WTC11 (cell line): ENCODE data around the gene MAN1B1. TPM values are rescaled to one million over a fixed set of nuclear protein-coding genes. Genes with fewer than 3 reads are reported as not detected.

Experiments used
- ATAC-seq: fragments of 200-7000 bp; cut with Tn5 transposase; 2 replicates; pipeline ENCODE4 v1.10.0; 2021; ENCODE audit warnings: mild to moderate bottlenecking, moderate library complexity
- CTCF ChIA-PET: fragments of 300-600 bp; sonication (Branson Sonifier 250); formaldehyde crosslinking; loops from one replicate; lab custom pipeline; 2021; ENCODE audit warnings: antibody characterized with exemption; lab: Charles Lee
- POLR2A ChIA-PET: fragments of 350-600 bp; sonication (Branson Sonifier 250); formaldehyde crosslinking; loops from one replicate; lab custom pipeline; 2021; ENCODE audit warnings: antibody characterized with exemption; lab: Charles Lee
- DNase-seq: peaks from one replicate; pipeline ENCODE4 v3.0.0; 2021; ENCODE audit warnings: low spot score
- H3K27ac Mint-ChIP-seq: 2 replicates; pipeline ENCODE4 v1.8.0; 2021; ENCODE audit warnings: mixed read lengths
- H3K27me3 Mint-ChIP-seq: 2 replicates; pipeline ENCODE4 v1.8.0; 2021; ENCODE audit warnings: low read depth, mild to moderate bottlenecking, moderate library complexity, mixed read lengths
- H3K36me3 Mint-ChIP-seq: 2 replicates; pipeline ENCODE4 v1.8.0; 2021; ENCODE audit warnings: mixed read lengths
- H3K4me1 Mint-ChIP-seq: 2 replicates; pipeline ENCODE4 v1.8.0; 2022; ENCODE audit warnings: mixed read lengths
- H3K4me3 Mint-ChIP-seq: 2 replicates; pipeline ENCODE4 v1.8.0; 2021; ENCODE audit warnings: mild to moderate bottlenecking, moderate library complexity, mixed read lengths
- H3K9me3 Mint-ChIP-seq: 2 replicates; pipeline ENCODE4 v1.8.0; 2021; ENCODE audit warnings: mixed read lengths
- ATF3 ChIP-seq: sonication (generic); formaldehyde crosslinking; conservative IDR thresholded peaks from 2 replicates; pipeline ENCODE4 v1.8.1; 2022; ENCODE audit warnings: mild to moderate bottlenecking, missing genetic modification reagents
- E2F4 ChIP-seq: sonication (generic); formaldehyde crosslinking; IDR thresholded peaks from 2 replicates; pipeline ENCODE4 v1.8.1; 2022; ENCODE audit warnings: low read depth, mild to moderate bottlenecking, moderate library complexity, missing genetic modification reagents, borderline replicate concordance
- EMX1 ChIP-seq: fragments of 250-450 bp; sonication (Bioruptor Pico); IDR thresholded peaks from 2 replicates; pipeline ENCODE4 v1.8.0; 2021; ENCODE audit warnings: mild to moderate bottlenecking
- HMGXB4 ChIP-seq: sonication (generic); formaldehyde crosslinking; IDR thresholded peaks from 2 replicates; pipeline ENCODE4 v1.8.1; 2023; ENCODE audit warnings: mild to moderate bottlenecking, moderate library complexity, missing genetic modification reagents
- JAZF1 ChIP-seq: fragments of 250-450 bp; sonication (Bioruptor Pico); IDR thresholded peaks from 2 replicates; pipeline ENCODE4 v1.9.0; 2021; ENCODE audit warnings: moderate library complexity, mild to moderate bottlenecking, inconsistent platforms
- JUN ChIP-seq: sonication (generic); formaldehyde crosslinking; IDR thresholded peaks from 2 replicates; pipeline ENCODE4 v1.8.0; 2023; ENCODE audit warnings: mild to moderate bottlenecking, missing genetic modification reagents
- MYBL2 ChIP-seq: sonication (generic); formaldehyde crosslinking; IDR thresholded peaks from 2 replicates; pipeline ENCODE4 v1.8.1; 2023; ENCODE audit warnings: mild to moderate bottlenecking, moderate library complexity, missing genetic modification reagents
- TCF7 ChIP-seq: sonication (generic); formaldehyde crosslinking; IDR thresholded peaks from 2 replicates; pipeline ENCODE4 v1.8.0; 2022; ENCODE audit warnings: mild to moderate bottlenecking, low read depth, missing genetic modification reagents, moderate library complexity
- TP53 ChIP-seq: sonication (generic); formaldehyde crosslinking; IDR thresholded peaks from 2 replicates; pipeline ENCODE4 v1.8.1; 2023; ENCODE audit warnings: mild to moderate bottlenecking, missing genetic modification reagents
- ZNF121 ChIP-seq: sonication (generic); formaldehyde crosslinking; IDR thresholded peaks from 2 replicates; pipeline ENCODE4 v1.8.0; 2023; ENCODE audit warnings: missing genetic modification reagents
- ZNF416 ChIP-seq: fragments of 250-450 bp; sonication (Bioruptor Pico); IDR thresholded peaks from 2 replicates; pipeline ENCODE4 v1.9.0; 2021; ENCODE audit warnings: mild to moderate bottlenecking, inconsistent platforms
- ZSCAN18 ChIP-seq: fragments of 250-450 bp; sonication (Bioruptor Pico); IDR thresholded peaks from 2 replicates; pipeline ENCODE4 v2.1.2; 2022; ENCODE audit warnings: mild to moderate bottlenecking, moderate library complexity
- total RNA-seq: library from RNA; stranded (reverse); gene quantifications from 3 replicates; pipeline ENCODE4 v1.2.3, GENCODE V29; 2021
- TF ChIP-seq, protein P1 (sequence below): fragments of 200-600 bp; IDR thresholded peaks from 2 replicates; pipeline ENCODE4 v1.8.0; 2022; ENCODE audit warnings: antibody characterized with exemption
- TF ChIP-seq, protein P2 (sequence below): sonication (generic); formaldehyde crosslinking; IDR thresholded peaks from 2 replicates; pipeline ENCODE4 v1.8.0; 2023; ENCODE audit warnings: missing genetic modification reagents

The MAN1B1 gene
- total RNA-seq, 1 experiment from 2014 or later, result 57.1 TPM

- TF ChIP-seq, protein P1, sequence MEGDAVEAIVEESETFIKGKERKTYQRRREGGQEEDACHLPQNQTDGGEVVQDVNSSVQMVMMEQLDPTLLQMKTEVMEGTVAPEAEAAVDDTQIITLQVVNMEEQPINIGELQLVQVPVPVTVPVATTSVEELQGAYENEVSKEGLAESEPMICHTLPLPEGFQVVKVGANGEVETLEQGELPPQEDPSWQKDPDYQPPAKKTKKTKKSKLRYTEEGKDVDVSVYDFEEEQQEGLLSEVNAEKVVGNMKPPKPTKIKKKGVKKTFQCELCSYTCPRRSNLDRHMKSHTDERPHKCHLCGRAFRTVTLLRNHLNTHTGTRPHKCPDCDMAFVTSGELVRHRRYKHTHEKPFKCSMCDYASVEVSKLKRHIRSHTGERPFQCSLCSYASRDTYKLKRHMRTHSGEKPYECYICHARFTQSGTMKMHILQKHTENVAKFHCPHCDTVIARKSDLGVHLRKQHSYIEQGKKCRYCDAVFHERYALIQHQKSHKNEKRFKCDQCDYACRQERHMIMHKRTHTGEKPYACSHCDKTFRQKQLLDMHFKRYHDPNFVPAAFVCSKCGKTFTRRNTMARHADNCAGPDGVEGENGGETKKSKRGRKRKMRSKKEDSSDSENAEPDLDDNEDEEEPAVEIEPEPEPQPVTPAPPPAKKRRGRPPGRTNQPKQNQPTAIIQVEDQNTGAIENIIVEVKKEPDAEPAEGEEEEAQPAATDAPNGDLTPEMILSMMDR, result no peak
- peak; percentile 87 for TF ChIP-seq MYBL2
- TF ChIP-seq HMGXB4 (CRISPR knock-in tag), result no peak
These were observed 16.4 kb upstream of the MAN1B1 start, which contains the start of gene SAPCD2 (continued) for GRCh38 chr9:137070201-137070905.

- TF ChIP-seq TP53 (CRISPR knock-in tag) (no peak), ZNF121 (CRISPR knock-in tag) (peak; percentile 8; the same call in 1 of the 2 replicates)
- POLR2A ChIA-PET, result interaction anchor here (0.6 to 2.9 kb wide), 7 partner anchors 14 to 170 kb away, joined by 3 to 21 read pairs (median 5); partner anchors contain the start of genes MAN1B1 and TPRN
- Mint-ChIP-seq H3K27ac (peak overlapping the region; percentile 95), H3K9me3 (no peaks in the 10 kb centered on the region), H3K36me3 (no peaks in the 10 kb centered on the region), H3K4me3 (peak overlapping the region; percentile 71), H3K27me3 (peaks cover 3% of the 10 kb centered on the region; the same call in 1 of the 2 replicates), H3K4me1 (peaks cover 36% of the 10 kb centered on the region)
- peak; percentile 8 for ATAC-seq
- CTCF ChIA-PET, result interaction anchor here (0.7 to 10.4 kb wide), 28 partner anchors 11 to 352 kb away, joined by 3 to 240 read pairs (median 6); partner anchors contain the start of genes ABCA2, ENTPD2, EXD3 and MAN1B1
- no peak for DNase-seq
These were observed 15.9 kb upstream of the MAN1B1 start for GRCh38 chr9:137070906-137071275.

DNA sequence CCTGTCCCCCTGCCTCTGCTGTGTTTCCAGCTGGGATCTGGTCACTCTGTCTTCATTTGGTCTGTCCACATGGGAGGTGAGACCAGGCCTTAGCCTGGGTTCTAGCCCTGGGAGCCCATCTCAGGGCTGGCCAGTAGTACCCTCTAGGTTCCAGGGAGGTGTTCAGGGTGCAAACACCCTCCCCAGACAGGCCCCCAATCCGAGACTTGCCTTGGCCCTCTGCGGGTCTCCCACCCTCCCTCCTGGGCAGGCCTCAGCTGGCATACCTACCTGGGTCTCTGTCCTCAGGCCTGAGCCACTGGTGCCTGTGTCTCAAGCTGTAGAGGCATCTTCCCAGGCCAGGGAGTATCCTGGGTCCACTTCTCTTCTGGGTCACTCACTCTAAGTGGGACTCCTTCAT, 15.5 kb upstream of the MAN1B1 start:
- H3K4me1 Mint-ChIP-seq, result peaks cover 36% of the 10 kb centered on the region
- H3K4me3 Mint-ChIP-seq, result peak overlapping the region; percentile 71
- peaks cover 7% of the 10 kb centered on the region for H3K27me3 Mint-ChIP-seq
- no peaks in the 10 kb centered on the region for H3K36me3 Mint-ChIP-seq
- CTCF ChIA-PET, result interaction anchor here (1.0 to 10.4 kb wide), 19 partner anchors 15 to 308 kb away, joined by 3 to 240 read pairs (median 7); partner anchors contain the start of genes ABCA2, ENTPD2, MAN1B1 and NPDC1
- peak overlapping the region; percentile 95 for H3K27ac Mint-ChIP-seq
- no peaks in the 10 kb centered on the region for H3K9me3 Mint-ChIP-seq
- POLR2A ChIA-PET, result interaction anchor here (0.6 to 2.9 kb wide), 3 partner anchors 14 to 170 kb away, joined by 3 to 21 read pairs (median 5); partner anchors contain the start of gene MAN1B1
- ATAC-seq, result no peak
- TF ChIP-seq ZSCAN18 (CRISPR knock-in tag) (no peak), JUN (no peak), JAZF1 (no peak)
- TF ChIP-seq, protein P2, sequence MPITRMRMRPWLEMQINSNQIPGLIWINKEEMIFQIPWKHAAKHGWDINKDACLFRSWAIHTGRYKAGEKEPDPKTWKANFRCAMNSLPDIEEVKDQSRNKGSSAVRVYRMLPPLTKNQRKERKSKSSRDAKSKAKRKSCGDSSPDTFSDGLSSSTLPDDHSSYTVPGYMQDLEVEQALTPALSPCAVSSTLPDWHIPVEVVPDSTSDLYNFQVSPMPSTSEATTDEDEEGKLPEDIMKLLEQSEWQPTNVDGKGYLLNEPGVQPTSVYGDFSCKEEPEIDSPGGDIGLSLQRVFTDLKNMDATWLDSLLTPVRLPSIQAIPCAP, result no peak
- no peak for DNase-seq

DNA sequence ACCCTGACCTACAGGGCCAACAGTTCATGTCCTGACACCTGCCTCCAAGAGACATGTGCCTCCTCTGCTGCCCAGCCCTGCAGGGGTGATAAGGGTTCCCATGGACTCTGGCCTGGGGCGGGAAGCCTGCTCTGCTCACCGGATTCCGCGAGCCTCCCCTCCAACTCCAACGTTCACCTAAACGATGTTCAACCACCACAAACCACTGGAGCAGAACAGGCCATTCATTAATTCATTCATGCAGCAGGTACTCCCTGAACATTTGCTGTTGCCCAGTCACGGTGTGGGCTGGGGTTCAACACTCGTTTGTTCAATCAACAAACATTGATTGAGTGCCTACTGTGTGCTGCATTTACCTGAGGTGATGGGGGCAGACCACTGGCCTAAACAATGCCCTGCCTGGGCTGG, 12.8 kb upstream of the MAN1B1 start:
- DNase-seq (no peak), ATAC-seq (no peak)
- Mint-ChIP-seq H3K27me3 (peaks cover 24% of the 10 kb centered on the region), H3K9me3 (no peaks in the 10 kb centered on the region), H3K4me3 (no peak overlapping the region), H3K36me3 (no peaks in the 10 kb centered on the region), H3K4me1 (peaks cover 24% of the 10 kb centered on the region), H3K27ac (no peak overlapping the region)
- ChIA-PET POLR2A (no interaction called here), CTCF (interaction anchor here (1.0 to 3.8 kb wide), 4 partner anchors 10 to 45 kb away, joined by 3 to 23 read pairs (median 6); no protein-coding TSS in a partner anchor)
- TF ChIP-seq ZSCAN18 (CRISPR knock-in tag), result no peak
- TF ChIP-seq ATF3 (CRISPR knock-in tag), result no peak
- TF ChIP-seq E2F4 (CRISPR knock-in tag), result no peak
- no peak for TF ChIP-seq EMX1 (CRISPR knock-in tag)
- no peak for TF ChIP-seq TCF7 (CRISPR knock-in tag)
- TF ChIP-seq, protein P1, result no peak
- no peak for TF ChIP-seq ZNF416 (CRISPR knock-in tag)
- TF ChIP-seq HMGXB4 (CRISPR knock-in tag), result no peak
